ENCODE results near the gene SLCO2A1.
A peak's percentile ranks its signal among the peaks of the same experiment; 100 is the strongest.
"Not testable (repeated sequence)": the region's sequence is repeated elsewhere in the genome, so short reads cannot be mapped to it uniquely, and the experiment has no call there.

Gene SLCO2A1

GRCh38 chr3:134029734-134030378 lies at the start of gene SLCO2A1:
Gene SLCO2A1, minus strand, starts transcription at chr3:134029925. Its CDS starts 123 bp downstream, at chr3:134029802.
- DNase-seq: peak in 2 of 10 donors; percentile 77 to 78
- intact Hi-C loops (cut with DNase I): no loop called here

- no peak for DNase-seq
- intact Hi-C loops (cut with DNase I): no loop called here
Observed at GRCh38 chr3:134079111-134079547, 49.4 kb upstream of the SLCO2A1 start.

GRCh38 chr3:134078169-134078831 lies 48.6 kb upstream of the SLCO2A1 start:
- intact Hi-C loops (cut with DNase I): no loop called here
- DNase-seq: peak in 1 of 10 donors; percentile 39

GRCh38 chr3:134077649-134078161 lies 48.0 kb upstream of the SLCO2A1 start:
- peak in 1 of 10 donors; percentile 63 for DNase-seq

GRCh38 chr3:134076851-134077250 lies 47.1 kb upstream of the SLCO2A1 start:
- peak in 1 of 10 donors; percentile 46 for DNase-seq

More at GRCh38 chr3:134077649-134078161, 48.0 kb upstream of the SLCO2A1 start:
- intact Hi-C loops (cut with DNase I): no loop called here

GRCh38 chr3:134075846-134076245 lies 46.1 kb upstream of the SLCO2A1 start:
- DNase-seq: peak in 1 of 10 donors; percentile 22
- intact Hi-C loops (cut with DNase I): no loop called here

More at GRCh38 chr3:134076851-134077250, 47.1 kb upstream of the SLCO2A1 start:
- intact Hi-C loops (cut with DNase I): no loop called here

- intact Hi-C loops (cut with DNase I): no loop called here
- DNase-seq: peak in 1 of 10 donors; percentile 43
Observed at GRCh38 chr3:134075568-134075825, 45.8 kb upstream of the SLCO2A1 start.

- DNase-seq: peak in 3 of 10 donors; percentile 7 to 55 (median 12)
- intact Hi-C loops (cut with DNase I): no loop called here
Observed at GRCh38 chr3:134074790-134075567, 45.3 kb upstream of the SLCO2A1 start.

GRCh38 chr3:134074001-134074789 lies 44.5 kb upstream of the SLCO2A1 start:
- peak in 3 of 10 donors; percentile 6 to 30 (median 26) for DNase-seq
- intact Hi-C loops (cut with DNase I): no loop called here

- intact Hi-C loops (cut with DNase I): no loop called here
- peak in 2 of 10 donors; percentile 16 to 24 for DNase-seq
Observed at GRCh38 chr3:134073583-134073945, 43.8 kb upstream of the SLCO2A1 start.

GRCh38 chr3:134072881-134073582 lies 43.3 kb upstream of the SLCO2A1 start:
- peak in 2 of 10 donors; percentile 25 to 40 for DNase-seq
- intact Hi-C loops (cut with DNase I): no loop called here

- intact Hi-C loops (cut with DNase I): not testable (repeated sequence)
- DNase-seq: peak in 3 of 10 donors; percentile 3 to 79 (median 37)
Observed at GRCh38 chr3:134070281-134070680, 40.6 kb upstream of the SLCO2A1 start.

GRCh38 chr3:134068429-134068828 lies 38.7 kb upstream of the SLCO2A1 start:
- intact Hi-C loops (cut with DNase I): no loop called here
- peak in 2 of 10 donors; percentile 10 to 22 for DNase-seq

GRCh38 chr3:134067531-134068161 lies 37.9 kb upstream of the SLCO2A1 start:
- intact Hi-C loops (cut with DNase I): no loop called here
- DNase-seq: peak in 1 of 10 donors; percentile 8

- DNase-seq: peak in 2 of 10 donors; percentile 8 to 26
- intact Hi-C loops (cut with DNase I): no loop called here
Observed at GRCh38 chr3:134066651-134067530, 37.2 kb upstream of the SLCO2A1 start.

- intact Hi-C loops (cut with DNase I): no loop called here
- DNase-seq: peak in 2 of 10 donors; percentile 7 to 48
Observed at GRCh38 chr3:134066158-134066541, 36.4 kb upstream of the SLCO2A1 start.

- intact Hi-C loops (cut with DNase I): no loop called here
- DNase-seq: peak in 2 of 10 donors; percentile 10 to 16
Observed at GRCh38 chr3:134065252-134066157, 35.8 kb upstream of the SLCO2A1 start.

Measured in posterior cingulate gyrus (tissue), 11 donors.